IMR-90 (cell line): ENCODE data around the gene NBPF26. TPM values are rescaled to one million over a fixed set of nuclear protein-coding genes. Genes with fewer than 3 reads are reported as not detected.
"Not testable (repeated sequence)": the region's sequence is repeated elsewhere in the genome, so short reads cannot be mapped to it uniquely, and the experiment has no call there.

ENCODE experiments used
- ATAC-seq: fragments of 200-7000 bp; cut with Tn5 transposase; 2 replicates; pipeline ENCODE4 v1.9.1; 2020; ENCODE audit warnings: low read depth, mild to moderate bottlenecking, moderate library complexity
- BruUV-seq: library from RNA; stranded (reverse); fragments of 400-500 nt; replicated peaks from 2 replicates; lab custom pipeline; 2021; lab: Mats Ljungman, UMichigan
- CTCF ChIA-PET: fragments of 300-600 bp; formaldehyde crosslinking; extraction: SDS; loops from one replicate; lab custom pipeline; 2021; ENCODE audit warnings: antibody characterized with exemption; lab: Yijun Ruan, JAX
- POLR2A ChIA-PET: fragments of 300-600 bp; sonication (Branson Sonifier 250); formaldehyde crosslinking; loops from one replicate; lab custom pipeline; 2022; ENCODE audit warnings: antibody characterized with exemption; ENCODE audit not compliant: unreplicated experiment; lab: Charles Lee
- DNase-seq: peaks from one replicate; pipeline ENCODE4 v3.0.0; 2013
- H2AFZ ChIP-seq: replicated peaks from 2 replicates; pipeline ENCODE3; 2013; ENCODE audit warnings: low read length, mild to moderate bottlenecking; ENCODE audit not compliant: poor library complexity
- H2AK5ac ChIP-seq: 2 replicates; pipeline ENCODE4 v1.6.1; 2013; ENCODE audit warnings: low read depth, low read length, inconsistent platforms
- H2AK9ac ChIP-seq: replicated peaks from 2 replicates; pipeline ENCODE3; 2013; ENCODE audit warnings: mild to moderate bottlenecking, low read depth, low read length, moderate library complexity; ENCODE audit not compliant: poor library complexity
- H2BK120ac ChIP-seq: 2 replicates; pipeline ENCODE4 v1.6.1; 2013; ENCODE audit warnings: low read depth, low read length, inconsistent platforms
- H2BK15ac ChIP-seq: 3 replicates; pipeline ENCODE4 v1.6.1; 2013; ENCODE audit warnings: low read depth, low read length, inconsistent platforms
- H2BK20ac ChIP-seq: 2 replicates; pipeline ENCODE4 v1.6.1; 2013; ENCODE audit warnings: low read depth, mild to moderate bottlenecking, inconsistent platforms, low read length, moderate library complexity
- H2BK5ac ChIP-seq: 2 replicates; pipeline ENCODE4 v1.6.1; 2013; ENCODE audit warnings: mild to moderate bottlenecking, low read depth, low read length, inconsistent platforms; ENCODE audit not compliant: poor library complexity, severe bottlenecking
- H3K14ac ChIP-seq: replicated peaks from 2 replicates; pipeline ENCODE4 v1.6.1; 2013; ENCODE audit warnings: low read depth, low read length, inconsistent platforms
- H3K18ac ChIP-seq: 2 replicates; pipeline ENCODE4 v1.6.1; 2013; ENCODE audit warnings: low read depth, low read length, control low read depth
- H3K23ac ChIP-seq: 2 replicates; pipeline ENCODE4 v1.6.1; 2013; ENCODE audit warnings: low read depth, low read length, inconsistent platforms
- H3K27ac ChIP-seq: 2 replicates; pipeline ENCODE4 v1.5.1; 2013; ENCODE audit warnings: mild to moderate bottlenecking, control low read depth, low read length; ENCODE audit not compliant: insufficient read depth
- H3K27me3 ChIP-seq: 2 replicates; pipeline ENCODE4 v1.6.1; 2013; ENCODE audit warnings: low read length; ENCODE audit not compliant: control insufficient read depth, insufficient read depth
- H3K36me3 ChIP-seq: 2 replicates; pipeline ENCODE4 v1.6.1; 2013; ENCODE audit warnings: low read length, mixed read lengths; ENCODE audit not compliant: control insufficient read depth, insufficient read depth
- H3K4ac ChIP-seq: 2 replicates; pipeline ENCODE4 v1.6.1; 2013; ENCODE audit warnings: low read depth, low read length, inconsistent platforms
- H3K4me1 ChIP-seq: 2 replicates; pipeline ENCODE4 v1.6.1; 2013; ENCODE audit warnings: low read length, mixed read lengths; ENCODE audit not compliant: control insufficient read depth, insufficient read depth
- H3K4me2 ChIP-seq: 2 replicates; pipeline ENCODE4 v1.6.1; 2013; ENCODE audit warnings: low read depth, mild to moderate bottlenecking, control low read depth, low read length, moderate library complexity
- H3K4me3 ChIP-seq: 2 replicates; pipeline ENCODE4 v1.5.1; 2013; ENCODE audit warnings: low read depth, mild to moderate bottlenecking, control low read depth, low read length, moderate library complexity; ENCODE audit not compliant: insufficient read depth
- H3K56ac ChIP-seq: 2 replicates; pipeline ENCODE4 v1.6.1; 2013; ENCODE audit warnings: low read length, inconsistent platforms; ENCODE audit not compliant: insufficient read depth; ENCODE audit errors: extremely low read depth
- H3K79me1 ChIP-seq, 2 experiments: 2 replicates each; pipeline ENCODE4 v1.6.1; 2013; ENCODE audit warnings: low read length in 2 of 2, inconsistent platforms in 1 of 2, low read depth in 1 of 2
- H3K9ac ChIP-seq: 2 replicates; pipeline ENCODE4 v1.6.1; 2013; ENCODE audit warnings: low read depth, low read length, control low read depth
- H3K9me1 ChIP-seq: 2 replicates; pipeline ENCODE4 v1.6.1; 2013; ENCODE audit warnings: low read length, inconsistent platforms; ENCODE audit not compliant: insufficient read depth
- H3K9me3 ChIP-seq: 2 replicates; pipeline ENCODE4 v1.6.1; 2013; ENCODE audit warnings: low read length; ENCODE audit not compliant: control insufficient read depth, insufficient read depth
- H4K20me1 ChIP-seq: 2 replicates; pipeline ENCODE4 v1.6.1; 2013; ENCODE audit warnings: low read length, inconsistent platforms; ENCODE audit not compliant: insufficient read depth
- H4K5ac ChIP-seq: 2 replicates; pipeline ENCODE4 v1.6.1; 2013; ENCODE audit warnings: mild to moderate bottlenecking, low read depth, low read length, control low read depth
- H4K8ac ChIP-seq, 2 experiments: 2 replicates each; pipeline ENCODE4 v1.6.1; 2013; ENCODE audit warnings: low read depth in 2 of 2, low read length in 2 of 2, control low read depth in 1 of 2, inconsistent platforms in 1 of 2
- H4K91ac ChIP-seq: 2 replicates; pipeline ENCODE4 v1.6.1; 2013; ENCODE audit warnings: low read depth, low read length, inconsistent platforms; ENCODE audit not compliant: insufficient read depth
- CEBPB ChIP-seq: IDR thresholded peaks from 2 replicates; pipeline ENCODE4 v1.6.1; 2012; ENCODE audit warnings: low read depth, low read length, improper control_type of control experiment
- MAFK ChIP-seq: IDR thresholded peaks from 2 replicates; pipeline ENCODE4 v1.6.1; 2012; ENCODE audit warnings: low read depth, low read length, improper control_type of control experiment
- POLR2A ChIP-seq: IDR thresholded peaks from 2 replicates; pipeline ENCODE4 v1.6.1; 2012; ENCODE audit warnings: mild to moderate bottlenecking, low read depth, low read length
- WGBS, 2 experiments: methylation state at CpG; one replicate each; pipeline versions ENCODE4 v1.1.5 to v1.1.7; 2013; ENCODE audit warnings: missing lambda C conversion rate in 2 of 2; ENCODE audit not compliant: insufficient read length in 1 of 2; ENCODE audit errors: extremely low coverage in 2 of 2; 5-methylcytosine and 5-hydroxymethylcytosine counted together
- dilution Hi-C: fragments of 300-500 bp; cut with HindIII; formaldehyde crosslinking; loops from one replicate; pipeline ENCODE4 v1.14.3; 2018; ENCODE audit warnings: low sequenced_read_pairs; ENCODE audit not compliant: unreplicated experiment
- in situ Hi-C: fragments of 300-500 bp; cut with MboI; formaldehyde crosslinking; loops from 3 replicates; pipeline ENCODE4 v1.14.3; 2019; ENCODE audit warnings: low sequenced_read_pairs, inconsistent platforms, mixed read lengths
- intact Hi-C: fragments of 100-400 bp; cut with micrococcal nuclease; formaldehyde crosslinking; loops from 2 replicates; pipeline ENCODE4 v1.10.0; 2022
- polyA plus RNA-seq, 3 experiments: library from polyadenylated mRNA; depleted of rRNA; stranded (reverse); fragments of >200 nt; gene quantifications; 2 replicates each; pipeline ENCODE4 v1.2.3, GENCODE V29; 2012; ENCODE audit warnings: low replicate concordance in 1 of 3
- total RNA-seq: library from RNA; depleted of rRNA; stranded (reverse); fragments of >200 nt; gene quantifications from 2 replicates; pipeline ENCODE4 v1.2.3, GENCODE V29; 2012

NBPF26 gene
- total and polyA plus RNA-seq, 2 of the 4 experiments (the other 2 are of a cell fraction): 11.3 to 13.1 TPM

GRCh38 chr1:120850537-120851421 lies 127.0 kb downstream of the NBPF26 start:
- POLR2A ChIA-PET, intact Hi-C loops, H3K9me3 ChIP-seq, CTCF ChIA-PET, in situ Hi-C loops, H2AFZ ChIP-seq, H3K14ac ChIP-seq, H2BK120ac ChIP-seq, H3K56ac ChIP-seq, H3K27me3 ChIP-seq, H3K4me1 ChIP-seq, H2AK9ac ChIP-seq, H3K36me3 ChIP-seq, H2BK20ac ChIP-seq, H3K79me1 ChIP-seq, H4K20me1 ChIP-seq, dilution Hi-C loops, H2AK5ac ChIP-seq, H2BK15ac ChIP-seq, H4K91ac ChIP-seq, H3K18ac ChIP-seq, H3K23ac ChIP-seq, H3K9me1 ChIP-seq: not testable (repeated sequence)
- DNase-seq: peak; percentile 92
- no CpG with 5 or more reads among the region's 50 CpGs for WGBS, 2 experiments
- Histone ChIP-seq H3K4me3 (peak overlapping the region; percentile 56), H3K9ac (0 out of 2 replicates have a peak overlapping the region, but pooled peaks have one; percentile 23), H2BK5ac (peak overlapping the region; percentile 85), H3K4me2 (peak overlapping the region; percentile 80), H4K8ac (peak overlapping the region; percentile 83 to 86; a peak in 2 of 4 replicates), H4K5ac (peak overlapping the region; percentile 57), H3K27ac (peak overlapping the region; percentile 84), H3K4ac (peak overlapping the region; percentile 50; the same call in 1 of the 2 replicates)
- TF ChIP-seq POLR2A: peak; percentile 94
- peak; percentile 61; the same call in 1 of the 2 replicates for TF ChIP-seq CEBPB
- TF ChIP-seq MAFK: peak; percentile 57
- peak; percentile 88 for ATAC-seq
- TSS peak; percentile 100 for BruUV-seq

DNA sequence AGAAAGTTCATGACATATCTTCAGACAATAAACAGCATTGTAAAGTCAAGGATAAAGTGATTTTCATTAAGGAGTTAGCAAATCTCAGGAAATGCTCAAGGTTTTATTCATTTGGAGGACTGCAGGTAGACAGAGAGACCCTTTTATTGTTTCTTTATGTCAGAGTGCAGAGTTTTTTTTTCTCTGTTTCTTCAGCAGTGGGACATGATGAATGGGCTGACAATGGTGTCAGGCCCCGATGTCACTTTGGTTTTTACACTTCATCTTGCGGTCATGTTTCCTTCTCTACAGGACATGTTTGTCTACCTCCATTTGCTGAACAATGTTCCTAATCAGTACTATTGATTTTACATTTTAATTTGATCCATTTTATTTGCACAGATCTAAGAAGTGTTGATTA lies 134.4 kb downstream of the NBPF26 start:
- H3K14ac ChIP-seq, H4K20me1 ChIP-seq, H2BK15ac ChIP-seq, H2BK20ac ChIP-seq, H2BK120ac ChIP-seq, H2AK9ac ChIP-seq, H3K79me1 ChIP-seq, in situ Hi-C loops, ATAC-seq, H3K4me1 ChIP-seq, BruUV-seq, H4K91ac ChIP-seq, H3K27me3 ChIP-seq, H3K4me3 ChIP-seq, CTCF ChIA-PET, H2AFZ ChIP-seq, POLR2A ChIA-PET, H3K4ac ChIP-seq, dilution Hi-C loops, H2AK5ac ChIP-seq, H3K23ac ChIP-seq, H3K36me3 ChIP-seq, H2BK5ac ChIP-seq, H4K8ac ChIP-seq, H3K9me3 ChIP-seq, H3K9ac ChIP-seq, intact Hi-C loops, H3K9me1 ChIP-seq, H3K56ac ChIP-seq, H4K5ac ChIP-seq, H3K4me2 ChIP-seq, H3K18ac ChIP-seq, DNase-seq, H3K27ac ChIP-seq: not testable (repeated sequence)
- no CpG with 5 or more reads among the region's 2 CpGs for WGBS, 2 experiments
